Astrocyte of the spinal cord (primary cell): ENCODE measurements around the gene CAVIN2.

ENCODE experiments used
- DNase-seq: peaks from one replicate; pipeline ENCODE4 v3.0.0; 2011; ENCODE audit warnings: low read depth, low spot score
- H3K4me3 ChIP-seq: 2 replicates; pipeline ENCODE4 v1.5.1; 2011; ENCODE audit warnings: low read depth, mild to moderate bottlenecking, low read length, moderate library complexity
- CTCF ChIP-seq: IDR thresholded peaks from 2 replicates; pipeline ENCODE4 v1.5.1; 2012; ENCODE audit warnings: low read depth, mild to moderate bottlenecking, low read length, inconsistent platforms
- in situ Hi-C: cut with HindIII; loops from 2 replicates; pipeline ENCODE4 v1.10.0; 2017; ENCODE audit warnings: low sequenced_read_pairs

The CAVIN2 gene

GRCh38 chr2:191851158-191851557, 4.3 kb upstream of the CAVIN2 start:
- no peak overlapping the region for H3K4me3 ChIP-seq
- TF ChIP-seq CTCF, result no peak
- in situ Hi-C loops, result no loop called here
- DNase-seq, result no peak

GRCh38 chr2:191848771-191849767, 2.2 kb upstream of the CAVIN2 start:
- in situ Hi-C loops, result no loop called here
- no peak for TF ChIP-seq CTCF
- DNase-seq, result no peak
- no peak overlapping the region for H3K4me3 ChIP-seq

DNA sequence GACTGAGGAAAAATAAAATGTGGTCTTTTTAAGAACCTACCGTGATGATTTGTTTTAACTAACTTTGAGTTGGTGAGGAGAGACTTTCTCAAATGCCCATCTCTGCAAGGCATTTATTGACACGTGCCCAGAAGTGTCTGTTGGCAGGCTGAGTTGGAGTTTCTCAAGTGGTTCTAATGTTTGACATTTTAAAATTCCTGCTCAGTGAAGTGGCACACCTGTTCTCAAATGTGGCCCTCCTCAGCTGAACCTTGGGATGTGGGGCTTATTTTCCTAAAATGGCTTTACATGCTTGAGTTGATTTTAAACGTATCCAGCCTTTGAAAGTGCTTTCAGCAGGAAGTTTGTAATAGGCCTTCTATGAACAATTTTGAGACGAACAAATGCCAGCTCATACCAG, 876 bp upstream of the CAVIN2 start:
- in situ Hi-C loops, result no loop called here
- DNase-seq, result no peak
- no peak for TF ChIP-seq CTCF
- no peak overlapping the region for H3K4me3 ChIP-seq

DNA sequence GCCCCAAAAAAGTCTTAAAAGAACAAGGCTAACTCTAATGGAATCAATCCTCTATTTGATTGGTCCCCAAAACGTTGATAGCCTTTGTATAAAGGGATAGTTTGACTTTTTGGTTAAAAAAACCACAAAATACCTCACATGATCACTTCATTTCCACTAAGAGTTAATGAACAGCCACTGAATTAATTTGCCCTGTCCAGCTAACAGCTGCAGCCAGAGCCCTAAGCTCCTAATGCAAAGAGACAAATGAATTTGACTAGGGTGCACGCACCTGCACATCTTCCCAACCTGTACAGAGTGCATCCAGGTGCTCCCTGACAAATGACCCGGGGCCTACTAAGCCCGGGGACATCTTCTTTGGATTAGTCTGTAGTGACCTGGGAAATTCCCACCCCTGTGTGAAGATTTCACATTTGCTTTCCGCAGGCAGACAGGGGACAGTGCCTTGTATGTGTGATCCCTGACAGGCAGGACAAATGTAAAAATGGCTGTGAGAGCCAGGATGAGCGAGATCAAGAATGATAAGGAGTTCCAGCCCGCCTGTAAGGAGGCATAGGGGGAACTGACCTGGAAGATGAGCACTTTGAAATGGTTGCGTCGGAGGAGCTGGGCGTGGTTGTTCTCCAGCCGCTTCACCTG, 893 bp downstream of the CAVIN2 start:
- in situ Hi-C loops, result no loop called here
- no peak for TF ChIP-seq CTCF
- no peak for DNase-seq
- H3K4me3 ChIP-seq, result peak overlapping the region; percentile 48

DNA sequence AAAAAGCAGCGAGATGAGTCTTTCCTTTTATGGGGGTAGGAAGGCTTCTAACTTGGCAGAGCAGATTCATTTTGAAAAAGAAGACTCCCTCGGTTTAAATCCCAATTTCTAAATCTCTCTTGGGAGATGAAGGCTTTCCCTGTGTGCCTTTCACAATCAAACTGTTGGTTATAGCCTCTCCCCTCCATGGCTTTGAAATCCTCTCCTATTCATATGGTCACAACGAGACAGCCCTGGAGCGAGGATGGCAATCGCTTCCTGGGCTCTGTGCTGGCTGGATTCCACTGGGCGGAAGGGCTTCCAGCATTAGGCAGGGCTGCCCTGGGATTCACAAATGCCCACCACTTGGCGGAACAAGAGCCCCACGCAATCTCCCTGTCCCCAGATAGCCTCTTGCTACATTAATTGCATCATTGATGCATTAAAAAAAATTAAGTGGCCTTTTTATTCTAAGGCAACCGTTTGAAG, 1.6 kb downstream of the CAVIN2 start:
- DNase-seq, result no peak
- no peak for TF ChIP-seq CTCF
- in situ Hi-C loops, result no loop called here
- peak overlapping the region; percentile 48 for H3K4me3 ChIP-seq

- H3K4me3 ChIP-seq, result peak overlapping the region; percentile 48
- TF ChIP-seq CTCF, result no peak
- in situ Hi-C loops, result no loop called here
Observed at GRCh38 chr2:191844706-191845105, 2.2 kb downstream of the CAVIN2 start.

More at GRCh38 chr2:191844706-191845105, 2.2 kb downstream of the CAVIN2 start:
- no peak for DNase-seq
